HepG2 (cell line): ENCODE results near the gene SLX4. TPM values are rescaled to one million over a fixed set of nuclear protein-coding genes. Genes with fewer than 3 reads are reported as not detected.

ENCODE experiments used
- CTCF ChIP-seq: sonication (generic); formaldehyde crosslinking; IDR thresholded peaks from 2 replicates; pipeline ENCODE4 v1.5.0; 2020; ENCODE audit warnings: mild to moderate bottlenecking, missing genetic modification reagents, moderate library complexity
- FOXP1 ChIP-seq, 2 experiments: fragments of 450-650 bp in 1 of 2; IDR thresholded peaks; 2 replicates each; pipeline ENCODE4 v1.6.1; 2017 to 2018; ENCODE audit warnings: antibody characterized with exemption in 1 of 2
- KLF11 ChIP-seq: IDR thresholded peaks from 2 replicates; pipeline ENCODE4 v1.6.1; 2016; ENCODE audit warnings: missing compliant biosample characterization
- PHF5A ChIP-seq: IDR thresholded peaks from one replicate; pipeline ENCODE4 v1.6.1; 2018; ENCODE audit warnings: low read depth, missing genetic modification reagents; ENCODE audit not compliant: unreplicated experiment
- RFXAP ChIP-seq: sonication (generic); formaldehyde crosslinking; IDR thresholded peaks from 2 replicates; pipeline ENCODE4 v1.4.0; 2020; ENCODE audit warnings: missing genetic modification reagents, borderline replicate concordance
- RXRB ChIP-seq: IDR thresholded peaks from 2 replicates; pipeline ENCODE4 v1.6.1; 2016; ENCODE audit warnings: borderline replicate concordance, missing genetic modification reagents, missing compliant biosample characterization
- SALL1 ChIP-seq: sonication (generic); formaldehyde crosslinking; IDR thresholded peaks from 2 replicates; pipeline ENCODE4 v1.8.0; 2022; ENCODE audit warnings: mild to moderate bottlenecking, missing genetic modification reagents
- SATB2 ChIP-seq: sonication (generic); formaldehyde crosslinking; IDR thresholded peaks from 2 replicates; pipeline ENCODE4 v1.5.0; 2020; ENCODE audit warnings: missing genetic modification reagents
- ZNF142 ChIP-seq: sonication (generic); formaldehyde crosslinking; IDR thresholded peaks from 2 replicates; pipeline ENCODE4 v1.4.0; 2020; ENCODE audit warnings: missing genetic modification reagents
- ZNF317 ChIP-seq: sonication (generic); formaldehyde crosslinking; IDR thresholded peaks from 2 replicates; pipeline ENCODE4 v1.5.0; 2020; ENCODE audit warnings: mild to moderate bottlenecking, missing genetic modification reagents
- ZNF335 ChIP-seq: sonication (generic); formaldehyde crosslinking; IDR thresholded peaks from 2 replicates; pipeline ENCODE4 v1.4.0; 2020; ENCODE audit warnings: missing genetic modification reagents
- polyA plus RNA-seq, 8 experiments: library from polyadenylated mRNA; depleted of rRNA in 3 of 8; stranded (reverse) in 7 of 8; unstranded in 1 of 8; fragments of >200 nt; fragmentation: Illumina TruSeq in 4 of 8; extraction: Trizol in 4 of 8; gene quantifications; 2 replicates each; pipeline versions ENCODE4 v1.2.1 to v1.2.3, GENCODE V29; 2011 to 2016; ENCODE audit warnings: low read depth in 4 of 8, missing spikeins in 1 of 8, mixed read lengths in 1 of 8; ENCODE audit not compliant: insufficient read depth in 1 of 8
- total RNA-seq, 5 experiments: library from RNA; depleted of rRNA; stranded (reverse); fragments of >200 nt; fragmentation: Illumina TruSeq; extraction: Trizol; gene quantifications; 2 replicates each; pipeline ENCODE4 v1.2.3, GENCODE V29; 2016; ENCODE audit warnings: low read depth in 1 of 5
- TF ChIP-seq, protein P1 (sequence below): sonication (generic); formaldehyde crosslinking; IDR thresholded peaks from 2 replicates; pipeline ENCODE4 v1.5.0; 2020; ENCODE audit warnings: mild to moderate bottlenecking, missing genetic modification reagents
- TF ChIP-seq, protein P2 (sequence below): sonication (generic); formaldehyde crosslinking; IDR thresholded peaks from 2 replicates; pipeline ENCODE4 v1.4.0; 2020; ENCODE audit warnings: missing genetic modification reagents

The SLX4 gene
- total and polyA plus RNA-seq, 2 of the 13 experiments (the other 11 are each of a cell fraction or from before 2014, with no cell fraction given) = 1.1 to 3.6 TPM

GRCh38 chr16:3596101-3596861 is 15.1 kb downstream of the SLX4 start (continued):
- TF ChIP-seq, protein P1, sequence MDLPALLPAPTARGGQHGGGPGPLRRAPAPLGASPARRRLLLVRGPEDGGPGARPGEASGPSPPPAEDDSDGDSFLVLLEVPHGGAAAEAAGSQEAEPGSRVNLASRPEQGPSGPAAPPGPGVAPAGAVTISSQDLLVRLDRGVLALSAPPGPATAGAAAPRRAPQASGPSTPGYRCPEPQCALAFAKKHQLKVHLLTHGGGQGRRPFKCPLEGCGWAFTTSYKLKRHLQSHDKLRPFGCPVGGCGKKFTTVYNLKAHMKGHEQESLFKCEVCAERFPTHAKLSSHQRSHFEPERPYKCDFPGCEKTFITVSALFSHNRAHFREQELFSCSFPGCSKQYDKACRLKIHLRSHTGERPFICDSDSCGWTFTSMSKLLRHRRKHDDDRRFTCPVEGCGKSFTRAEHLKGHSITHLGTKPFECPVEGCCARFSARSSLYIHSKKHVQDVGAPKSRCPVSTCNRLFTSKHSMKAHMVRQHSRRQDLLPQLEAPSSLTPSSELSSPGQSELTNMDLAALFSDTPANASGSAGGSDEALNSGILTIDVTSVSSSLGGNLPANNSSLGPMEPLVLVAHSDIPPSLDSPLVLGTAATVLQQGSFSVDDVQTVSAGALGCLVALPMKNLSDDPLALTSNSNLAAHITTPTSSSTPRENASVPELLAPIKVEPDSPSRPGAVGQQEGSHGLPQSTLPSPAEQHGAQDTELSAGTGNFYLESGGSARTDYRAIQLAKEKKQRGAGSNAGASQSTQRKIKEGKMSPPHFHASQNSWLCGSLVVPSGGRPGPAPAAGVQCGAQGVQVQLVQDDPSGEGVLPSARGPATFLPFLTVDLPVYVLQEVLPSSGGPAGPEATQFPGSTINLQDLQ (CRISPR knock-in tag) = 0 out of 2 replicates have a peak, but pooled peaks have one; percentile 28
- TF ChIP-seq ZNF335 (CRISPR knock-in tag) (peak; percentile 27; the same call in 1 of the 2 replicates), CTCF (CRISPR knock-in tag) (0 out of 2 replicates have a peak, but pooled peaks have one; percentile 25), SALL1 (CRISPR knock-in tag) (peak; percentile 90), FOXP1 (IDR thresholded peaks at IDR 0.05) (no peak), FOXP1 (CRISPR knock-in tag; IDR thresholded peaks at IDR 0.05) (peak; percentile 70; the same call in 1 of the 2 replicates), SATB2 (peak; percentile 86; the same call in 1 of the 2 replicates), KLF11 (CRISPR knock-in tag) (0 out of 2 replicates have a peak, but pooled peaks have one; percentile 43), RFXAP (CRISPR knock-in tag) (peak; percentile 67; the same call in 1 of the 2 replicates), ZNF142 (CRISPR knock-in tag) (peak; percentile 84; the same call in 1 of the 2 replicates), RXRB (peak; percentile 91), PHF5A (CRISPR knock-in tag) (peak; percentile 33), ZNF317 (peak; percentile 50; the same call in 1 of the 2 replicates)
- TF ChIP-seq, protein P2, sequence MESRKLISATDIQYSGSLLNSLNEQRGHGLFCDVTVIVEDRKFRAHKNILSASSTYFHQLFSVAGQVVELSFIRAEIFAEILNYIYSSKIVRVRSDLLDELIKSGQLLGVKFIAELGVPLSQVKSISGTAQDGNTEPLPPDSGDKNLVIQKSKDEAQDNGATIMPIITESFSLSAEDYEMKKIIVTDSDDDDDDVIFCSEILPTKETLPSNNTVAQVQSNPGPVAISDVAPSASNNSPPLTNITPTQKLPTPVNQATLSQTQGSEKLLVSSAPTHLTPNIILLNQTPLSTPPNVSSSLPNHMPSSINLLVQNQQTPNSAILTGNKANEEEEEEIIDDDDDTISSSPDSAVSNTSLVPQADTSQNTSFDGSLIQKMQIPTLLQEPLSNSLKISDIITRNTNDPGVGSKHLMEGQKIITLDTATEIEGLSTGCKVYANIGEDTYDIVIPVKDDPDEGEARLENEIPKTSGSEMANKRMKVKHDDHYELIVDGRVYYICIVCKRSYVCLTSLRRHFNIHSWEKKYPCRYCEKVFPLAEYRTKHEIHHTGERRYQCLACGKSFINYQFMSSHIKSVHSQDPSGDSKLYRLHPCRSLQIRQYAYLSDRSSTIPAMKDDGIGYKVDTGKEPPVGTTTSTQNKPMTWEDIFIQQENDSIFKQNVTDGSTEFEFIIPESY (CRISPR knock-in tag) = no peak; the same call in none of the 2 replicates
